Activated CD4-positive, alpha-beta T cell treated with anti-CD3 and anti-CD28 coated beads, Interleukin-2, amount 10 ng/mL, durations not matched to agents 24 days and 14 days (primary cell): Measurements from ENCODE around the gene IGSF10. TPM values are rescaled to one million over a fixed set of nuclear protein-coding genes. Genes with fewer than 3 reads are reported as not detected.
"Not testable (repeated sequence)": the region's sequence is repeated elsewhere in the genome, so short reads cannot be mapped to it uniquely, and the experiment has no call there.

Source experiments
- DNase-seq: peaks from one replicate; pipeline ENCODE4 v3.0.0; 2022
- H3K27ac Mint-ChIP-seq: one replicate; pipeline ENCODE4 v1.8.0; 2022; ENCODE audit warnings: mild to moderate bottlenecking, mixed read lengths
- H3K27me3 Mint-ChIP-seq: one replicate; pipeline ENCODE4 v1.8.0; 2022; ENCODE audit warnings: mixed read lengths
- H3K36me3 Mint-ChIP-seq: one replicate; pipeline ENCODE4 v1.8.0; 2022; ENCODE audit warnings: low read depth, mild to moderate bottlenecking, mixed read lengths
- H3K4me1 Mint-ChIP-seq: one replicate; pipeline ENCODE4 v1.8.0; 2021; ENCODE audit warnings: mixed read lengths
- H3K4me3 Mint-ChIP-seq: one replicate; pipeline ENCODE4 v1.8.0; 2022; ENCODE audit warnings: mild to moderate bottlenecking, moderate library complexity, mixed read lengths
- H3K9me3 Mint-ChIP-seq: one replicate; pipeline ENCODE4 v1.8.0; 2021; ENCODE audit warnings: mixed read lengths
- intact Hi-C: fragments of 100-400 bp; cut with micrococcal nuclease; formaldehyde crosslinking; loops from one replicate; pipeline ENCODE4 v1.15.1; 2023
- total RNA-seq: library from RNA; stranded (reverse); gene quantifications from 2 replicates; pipeline ENCODE4 v1.2.3, GENCODE V29; 2022

Gene IGSF10
- total RNA-seq, result not detected in 2 replicates

- intact Hi-C loops, result no loop called here
- no peak within 1 kb of the TSS for H3K4me3 Mint-ChIP-seq
Observed at GRCh38 chr3:151460774-151461450, at the start of gene IGSF10. Gene IGSF10 (minus strand): TSS chr3:151461061. CDS start chr3:151458709, 2,352 bp downstream.

GRCh38 chr3:151509468-151510135 lies 48.7 kb upstream of the IGSF10 start:
- H3K9me3 Mint-ChIP-seq, H3K27ac Mint-ChIP-seq, H3K4me3 Mint-ChIP-seq, H3K27me3 Mint-ChIP-seq, H3K36me3 Mint-ChIP-seq, H3K4me1 Mint-ChIP-seq, DNase-seq, intact Hi-C loops: not testable (repeated sequence)

More at GRCh38 chr3:151460774-151461450, at the start of gene IGSF10:
- no peak within 1 kb of the TSS for H3K27ac Mint-ChIP-seq
- DNase-seq, result no peak
- peaks cover 37% of the 10 kb centered on the region for H3K27me3 Mint-ChIP-seq
- no peaks in the 10 kb centered on the region for H3K36me3 Mint-ChIP-seq
- H3K9me3 Mint-ChIP-seq, result no peaks in the 10 kb centered on the region
- no peaks in the 10 kb centered on the region for H3K4me1 Mint-ChIP-seq

DNA sequence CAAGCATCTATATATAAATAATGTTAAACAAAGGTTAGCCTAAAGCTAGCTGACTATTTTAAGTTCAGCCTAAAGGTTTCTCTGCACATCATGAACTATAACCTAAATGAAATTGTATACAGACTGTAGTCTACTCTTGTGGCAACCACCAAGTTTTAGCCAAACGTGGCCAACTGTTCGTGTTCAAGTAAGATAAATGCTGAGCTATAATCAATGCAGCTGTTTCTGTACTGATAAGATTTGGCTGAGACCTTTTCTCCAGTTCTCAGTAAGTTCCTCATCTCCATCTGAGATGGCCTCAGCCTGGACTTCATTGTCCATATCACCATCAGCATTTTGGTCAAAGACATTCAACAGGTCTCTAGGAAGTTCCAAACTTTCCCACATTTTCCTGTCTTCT lies 43.7 kb upstream of the IGSF10 start:
- H3K4me1 Mint-ChIP-seq, result no peaks in the 10 kb centered on the region
- no peaks in the 10 kb centered on the region for H3K9me3 Mint-ChIP-seq
- H3K36me3 Mint-ChIP-seq, result no peaks in the 10 kb centered on the region
- H3K4me3 Mint-ChIP-seq, result no peak overlapping the region
- H3K27ac Mint-ChIP-seq, result no peak overlapping the region
- H3K27me3 Mint-ChIP-seq, result no peaks in the 10 kb centered on the region
- intact Hi-C loops, result no loop called here
- no peak for DNase-seq

GRCh38 chr3:151503074-151503473 lies 42.2 kb upstream of the IGSF10 start:
- Mint-ChIP-seq H3K27ac (no peak overlapping the region), H3K36me3 (no peaks in the 10 kb centered on the region), H3K9me3 (no peaks in the 10 kb centered on the region), H3K4me1 (no peaks in the 10 kb centered on the region), H3K27me3 (no peaks in the 10 kb centered on the region), H3K4me3 (no peak overlapping the region)
- DNase-seq, result no peak
- intact Hi-C loops, result no loop called here

DNA sequence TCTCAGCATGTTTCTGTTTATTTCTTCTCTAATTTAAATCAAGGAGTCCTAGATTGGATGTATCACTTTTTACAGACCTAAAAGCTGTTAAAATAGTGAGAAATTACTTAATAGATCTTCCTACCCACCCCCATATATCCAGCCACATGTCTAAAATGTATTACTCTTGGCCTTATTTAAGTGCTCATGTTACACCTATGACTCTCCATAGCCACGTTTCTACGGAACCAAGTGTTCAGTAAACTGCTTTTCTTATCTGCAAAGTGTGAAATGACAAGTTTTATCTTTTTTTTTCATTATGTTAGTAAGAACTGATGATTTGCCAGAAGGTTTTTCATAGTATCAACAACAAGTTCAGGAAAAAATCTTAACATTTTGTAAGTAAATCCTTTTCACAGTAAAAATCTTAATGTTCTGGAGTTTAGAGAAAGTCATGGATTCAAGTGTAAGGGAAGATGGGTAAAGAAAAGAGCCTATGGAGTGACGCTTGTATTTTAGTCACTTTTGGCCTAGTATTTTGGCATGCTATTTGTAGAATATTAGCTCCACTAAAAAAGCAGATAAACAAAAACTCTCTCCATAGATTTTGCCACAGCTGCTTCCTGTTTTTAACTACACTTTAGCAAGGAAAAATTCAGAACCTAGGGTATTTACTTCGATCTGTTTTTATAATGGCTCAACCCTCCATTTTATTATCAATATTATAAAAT lies 41.2 kb upstream of the IGSF10 start:
- H3K4me3 Mint-ChIP-seq, result no peak overlapping the region
- H3K27me3 Mint-ChIP-seq, result no peaks in the 10 kb centered on the region
- intact Hi-C loops, result no loop called here
- no peaks in the 10 kb centered on the region for H3K36me3 Mint-ChIP-seq
- no peaks in the 10 kb centered on the region for H3K9me3 Mint-ChIP-seq
- H3K27ac Mint-ChIP-seq, result no peak overlapping the region
- DNase-seq, result no peak
- H3K4me1 Mint-ChIP-seq, result no peaks in the 10 kb centered on the region

- Mint-ChIP-seq H3K9me3 (no peaks in the 10 kb centered on the region), H3K4me1 (no peaks in the 10 kb centered on the region), H3K27me3 (no peaks in the 10 kb centered on the region), H3K27ac (no peak overlapping the region), H3K36me3 (no peaks in the 10 kb centered on the region), H3K4me3 (no peak overlapping the region)
- no peak for DNase-seq
- intact Hi-C loops, result no loop called here
Observed at GRCh38 chr3:151501171-151501922, 40.5 kb upstream of the IGSF10 start.

GRCh38 chr3:151499168-151499567 lies 38.3 kb upstream of the IGSF10 start:
- Mint-ChIP-seq H3K27me3 (no peaks in the 10 kb centered on the region), H3K4me1 (no peaks in the 10 kb centered on the region), H3K4me3 (no peak overlapping the region), H3K27ac (no peak overlapping the region), H3K9me3 (no peaks in the 10 kb centered on the region), H3K36me3 (no peaks in the 10 kb centered on the region)
- intact Hi-C loops, result no loop called here
- DNase-seq, result no peak

DNA sequence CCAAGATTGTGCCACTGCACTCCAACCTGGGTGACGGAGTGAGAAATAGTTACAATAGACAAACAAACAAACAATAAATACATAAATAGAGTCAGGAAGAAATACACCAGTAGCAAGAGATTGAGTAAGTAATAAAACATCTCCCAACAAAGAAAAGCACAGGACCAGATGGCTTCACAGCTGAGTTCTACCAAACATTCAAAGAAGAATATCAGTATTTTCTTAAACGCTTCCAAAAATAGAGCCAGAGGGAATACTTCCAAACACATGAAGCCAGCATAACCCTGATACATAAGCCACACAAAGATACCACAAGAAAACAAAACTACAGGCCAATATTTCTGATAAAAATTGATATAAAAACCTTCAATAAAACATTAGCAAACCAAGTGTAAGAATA lies 30.7 kb upstream of the IGSF10 start:
- DNase-seq, result no peak
- Mint-ChIP-seq H3K27me3 (no peaks in the 10 kb centered on the region), H3K4me3 (no peak overlapping the region), H3K9me3 (no peaks in the 10 kb centered on the region), H3K27ac (no peak overlapping the region), H3K36me3 (no peaks in the 10 kb centered on the region), H3K4me1 (no peaks in the 10 kb centered on the region)
- intact Hi-C loops, result no loop called here

- H3K9me3 Mint-ChIP-seq, H3K36me3 Mint-ChIP-seq, DNase-seq, H3K4me1 Mint-ChIP-seq, H3K27ac Mint-ChIP-seq, H3K27me3 Mint-ChIP-seq, intact Hi-C loops, H3K4me3 Mint-ChIP-seq: not testable (repeated sequence)
Observed at GRCh38 chr3:151487833-151488232, 27.0 kb upstream of the IGSF10 start.

DNA sequence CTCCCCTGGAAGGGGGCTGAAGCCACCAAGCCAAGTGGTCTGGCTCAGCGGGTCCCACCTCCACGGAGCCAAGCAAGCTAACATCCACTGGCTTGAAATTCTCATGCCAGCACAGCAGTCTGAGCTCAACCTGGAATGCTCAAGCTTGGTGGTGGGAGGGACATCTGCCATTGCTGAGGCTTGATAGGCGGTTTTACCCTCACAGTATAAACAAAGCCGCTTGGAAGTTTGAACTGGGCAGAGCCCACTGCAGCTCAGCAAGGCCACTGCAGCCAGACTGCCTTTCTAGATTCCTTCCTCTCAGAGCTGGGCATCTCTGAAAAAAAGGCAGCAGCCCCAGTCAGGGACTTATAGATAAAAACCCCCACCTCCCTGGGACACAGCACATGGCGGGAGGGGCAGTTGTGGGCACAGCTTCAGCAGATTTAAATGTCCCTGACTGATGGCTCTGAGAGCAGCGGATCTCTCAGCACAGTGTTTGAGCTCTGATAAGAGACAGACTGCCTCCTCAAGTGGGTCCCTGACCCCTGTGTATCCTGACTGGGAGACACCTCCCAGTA lies 23.2 kb upstream of the IGSF10 start:
- H3K27ac Mint-ChIP-seq, result no peak overlapping the region
- no peak for DNase-seq
- H3K4me1 Mint-ChIP-seq, result no peaks in the 10 kb centered on the region
- peaks cover 8% of the 10 kb centered on the region for H3K9me3 Mint-ChIP-seq
- no peak overlapping the region for H3K4me3 Mint-ChIP-seq
- intact Hi-C loops, result no loop called here
- H3K27me3 Mint-ChIP-seq, result peaks cover 6% of the 10 kb centered on the region
- H3K36me3 Mint-ChIP-seq, result no peaks in the 10 kb centered on the region

DNA sequence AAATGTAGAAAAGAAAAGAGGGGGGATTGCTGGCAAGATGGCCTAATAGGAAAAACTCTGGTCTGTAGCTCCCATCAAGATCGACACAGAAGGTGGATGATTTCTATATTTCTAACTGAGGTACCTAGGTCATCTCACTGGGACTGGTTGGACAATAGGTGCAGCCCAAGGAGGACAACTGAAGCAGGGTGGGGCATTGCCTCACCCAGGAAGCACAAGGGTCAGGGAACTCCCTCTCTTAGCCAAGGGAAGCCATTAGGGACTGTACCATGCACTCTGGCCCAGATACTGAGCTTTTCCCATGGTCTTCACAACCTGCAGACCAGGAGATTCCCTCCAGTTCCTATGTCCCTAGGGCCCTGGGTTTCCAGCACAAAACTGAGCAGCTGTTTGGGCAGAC lies 22.6 kb upstream of the IGSF10 start:
- H3K27ac Mint-ChIP-seq, result no peak overlapping the region
- H3K4me3 Mint-ChIP-seq, result no peak overlapping the region
- no peak for DNase-seq
- H3K4me1 Mint-ChIP-seq, result no peaks in the 10 kb centered on the region
- peaks cover 8% of the 10 kb centered on the region for H3K9me3 Mint-ChIP-seq
- intact Hi-C loops, result no loop called here
- H3K27me3 Mint-ChIP-seq, result peaks cover 6% of the 10 kb centered on the region
- H3K36me3 Mint-ChIP-seq, result no peaks in the 10 kb centered on the region

- Mint-ChIP-seq H3K27me3 (peaks cover 12% of the 10 kb centered on the region), H3K4me3 (no peak overlapping the region), H3K4me1 (no peaks in the 10 kb centered on the region), H3K36me3 (no peaks in the 10 kb centered on the region), H3K9me3 (peaks cover 8% of the 10 kb centered on the region), H3K27ac (no peak overlapping the region)
- DNase-seq, result no peak
- intact Hi-C loops, result no loop called here
Observed at GRCh38 chr3:151480492-151480891, 19.6 kb upstream of the IGSF10 start.

DNA sequence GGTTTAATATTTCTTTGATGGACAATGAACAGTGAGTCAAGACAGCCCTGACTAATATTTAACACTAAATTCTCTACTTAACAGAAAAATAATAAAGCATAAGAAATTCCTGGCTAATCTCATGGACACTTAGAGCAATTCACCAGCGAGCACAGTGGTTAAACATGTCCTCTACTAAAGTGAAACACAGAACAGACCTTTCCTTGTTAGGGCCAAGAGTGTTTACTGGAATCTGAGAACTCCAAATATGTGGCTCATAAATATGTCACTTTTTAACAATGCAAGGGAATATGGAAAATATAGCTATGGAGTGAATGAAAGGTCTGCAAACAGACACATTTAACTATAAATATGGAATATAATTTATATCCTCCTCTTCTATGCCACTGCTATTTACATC lies 18.6 kb upstream of the IGSF10 start:
- H3K27ac Mint-ChIP-seq, result no peak overlapping the region
- H3K27me3 Mint-ChIP-seq, result peaks cover 14% of the 10 kb centered on the region
- no peaks in the 10 kb centered on the region for H3K36me3 Mint-ChIP-seq
- intact Hi-C loops, result no loop called here
- DNase-seq, result no peak
- H3K4me3 Mint-ChIP-seq, result no peak overlapping the region
- H3K9me3 Mint-ChIP-seq, result peaks cover 8% of the 10 kb centered on the region
- no peaks in the 10 kb centered on the region for H3K4me1 Mint-ChIP-seq

GRCh38 chr3:151478335-151478697 lies 17.5 kb upstream of the IGSF10 start:
- intact Hi-C loops, result no loop called here
- DNase-seq, result no peak
- H3K36me3 Mint-ChIP-seq, result no peaks in the 10 kb centered on the region
- H3K9me3 Mint-ChIP-seq, result peaks cover 8% of the 10 kb centered on the region
- no peak overlapping the region for H3K27ac Mint-ChIP-seq
- no peaks in the 10 kb centered on the region for H3K4me1 Mint-ChIP-seq
- no peak overlapping the region for H3K4me3 Mint-ChIP-seq
- peaks cover 14% of the 10 kb centered on the region for H3K27me3 Mint-ChIP-seq
